BLaER1 (cell line): Measurements from ENCODE around the gene MAT2A.

ENCODE experiments used
- H3K27ac ChIP-seq: shearing (Covaris generic); formaldehyde crosslinking; 2 replicates; pipeline ENCODE4 v1.8.1; 2022
- H3K27me3 ChIP-seq: shearing (Covaris generic); formaldehyde crosslinking; 2 replicates; pipeline ENCODE4 v1.8.1; 2022
- H3K36me3 ChIP-seq: shearing (Covaris generic); formaldehyde crosslinking; 2 replicates; pipeline ENCODE4 v1.8.1; 2022
- H3K4me1 ChIP-seq: shearing (Covaris generic); formaldehyde crosslinking; 2 replicates; pipeline ENCODE4 v1.8.1; 2022
- H3K4me2 ChIP-seq: shearing (Covaris generic); formaldehyde crosslinking; 2 replicates; pipeline ENCODE4 v1.8.1; 2022
- H3K4me3 ChIP-seq: shearing (Covaris generic); formaldehyde crosslinking; 2 replicates; pipeline ENCODE4 v1.8.1; 2022
- H3K9ac ChIP-seq: shearing (Covaris generic); formaldehyde crosslinking; 2 replicates; pipeline ENCODE4 v1.8.1; 2022
- H3K9me3 ChIP-seq: shearing (Covaris generic); formaldehyde crosslinking; 2 replicates; pipeline ENCODE4 v1.8.1; 2022
- H4K20me1 ChIP-seq: shearing (Covaris generic); formaldehyde crosslinking; 2 replicates; pipeline ENCODE4 v1.8.1; 2022
- Cebpa-rat ChIP-seq: shearing (Covaris generic); IDR thresholded peaks from 2 replicates; pipeline ENCODE4 v1.8.1; 2022

Gene MAT2A

GRCh38 chr2:85577386-85578242, 38.6 kb downstream of the MAT2A start, which contains the start of gene VAMP8:
TSS of gene VAMP8 (plus strand) at chr2:85577586. CDS start at chr2:85577647, 61 bp downstream.
- no peaks in the 10 kb centered on the region for H4K20me1 ChIP-seq
- no peaks in the 10 kb centered on the region for H3K9me3 ChIP-seq
- no peaks in the 10 kb centered on the region for H3K27me3 ChIP-seq
- H3K27ac ChIP-seq = peak within 1 kb of the TSS; percentile 95
- no peak for TF ChIP-seq Cebpa-rat
- H3K4me1 ChIP-seq = peaks cover 68% of the 10 kb centered on the region
- H3K4me3 ChIP-seq = peak within 1 kb of the TSS; percentile 53
- no peaks in the 10 kb centered on the region; the same call in 1 of the 2 replicates for H3K36me3 ChIP-seq
- H3K4me2 ChIP-seq = peak within 1 kb of the TSS; percentile 92
- H3K9ac ChIP-seq = peak within 1 kb of the TSS; percentile 79

GRCh38 chr2:85578243-85579180, 39.5 kb downstream of the MAT2A start:
- peak overlapping the region; percentile 79 for H3K9ac ChIP-seq
- H3K27me3 ChIP-seq = no peaks in the 10 kb centered on the region
- peak overlapping the region; percentile 95 for H3K27ac ChIP-seq
- no peaks in the 10 kb centered on the region for H3K9me3 ChIP-seq
- no peaks in the 10 kb centered on the region for H4K20me1 ChIP-seq
- peaks cover 77% of the 10 kb centered on the region for H3K4me1 ChIP-seq
- no peaks in the 10 kb centered on the region; the same call in 1 of the 2 replicates for H3K36me3 ChIP-seq
- H3K4me3 ChIP-seq = peak overlapping the region; percentile 53
- H3K4me2 ChIP-seq = peak overlapping the region; percentile 92
- no peak for TF ChIP-seq Cebpa-rat

- Histone ChIP-seq H3K36me3 (no peaks in the 10 kb centered on the region; the same call in 1 of the 2 replicates), H4K20me1 (no peaks in the 10 kb centered on the region), H3K9me3 (no peaks in the 10 kb centered on the region), H3K4me1 (peaks cover 82% of the 10 kb centered on the region), H3K4me3 (peak overlapping the region; percentile 53), H3K4me2 (peak overlapping the region; percentile 92), H3K9ac (peak overlapping the region; percentile 79), H3K27me3 (no peaks in the 10 kb centered on the region), H3K27ac (peak overlapping the region; percentile 95)
- TF ChIP-seq Cebpa-rat = no peak
These were observed 40.4 kb downstream of the MAT2A start for GRCh38 chr2:85579266-85579935.

DNA sequence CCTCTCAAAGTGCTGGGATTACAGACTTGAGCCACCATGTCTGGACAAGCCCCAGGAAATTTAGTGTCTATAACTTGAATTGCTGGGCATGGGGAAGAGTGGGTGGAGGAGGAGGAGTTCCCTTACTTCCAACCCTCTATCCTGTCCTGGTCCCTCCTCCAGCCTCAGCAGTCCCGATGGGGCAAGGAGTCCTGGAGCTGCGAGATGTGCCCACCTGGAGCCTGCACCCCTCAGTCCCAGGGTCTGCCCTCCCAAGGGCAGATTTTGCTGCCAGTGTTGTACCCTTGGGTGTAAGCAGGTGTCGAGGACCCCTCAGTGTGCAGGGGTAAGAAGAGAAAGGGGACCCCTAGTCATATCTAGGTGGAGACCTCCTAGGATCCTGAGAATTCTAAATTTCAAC, 41.2 kb downstream of the MAT2A start:
- Histone ChIP-seq H3K4me1 (peaks cover 87% of the 10 kb centered on the region), H4K20me1 (no peaks in the 10 kb centered on the region), H3K9me3 (no peaks in the 10 kb centered on the region), H3K9ac (peak overlapping the region; percentile 79), H3K4me3 (peak overlapping the region; percentile 53; the same call in 1 of the 2 replicates), H3K27me3 (no peaks in the 10 kb centered on the region), H3K27ac (peak overlapping the region; percentile 95), H3K4me2 (peak overlapping the region; percentile 92), H3K36me3 (no peaks in the 10 kb centered on the region; the same call in 1 of the 2 replicates)
- no peak for TF ChIP-seq Cebpa-rat

GRCh38 chr2:85582492-85582891, 43.5 kb downstream of the MAT2A start:
- H4K20me1 ChIP-seq = no peaks in the 10 kb centered on the region
- H3K9ac ChIP-seq = no peak overlapping the region
- no peak overlapping the region for H3K27ac ChIP-seq
- no peak for TF ChIP-seq Cebpa-rat
- H3K27me3 ChIP-seq = no peaks in the 10 kb centered on the region
- H3K4me2 ChIP-seq = peak overlapping the region; percentile 29; the same call in 1 of the 2 replicates
- H3K4me1 ChIP-seq = peaks cover 93% of the 10 kb centered on the region
- H3K4me3 ChIP-seq = no peak overlapping the region
- no peaks in the 10 kb centered on the region for H3K9me3 ChIP-seq
- H3K36me3 ChIP-seq = no peaks in the 10 kb centered on the region; the same call in 1 of the 2 replicates

GRCh38 chr2:85583667-85584353, 44.8 kb downstream of the MAT2A start:
- Histone ChIP-seq H3K27me3 (no peaks in the 10 kb centered on the region), H3K4me1 (peaks cover 93% of the 10 kb centered on the region), H3K4me2 (peak overlapping the region; percentile 99), H3K9ac (peak overlapping the region; percentile 83), H3K4me3 (peak overlapping the region; percentile 75), H3K27ac (peak overlapping the region; percentile 89), H3K36me3 (no peaks in the 10 kb centered on the region; the same call in 1 of the 2 replicates), H4K20me1 (no peaks in the 10 kb centered on the region), H3K9me3 (no peaks in the 10 kb centered on the region)
- TF ChIP-seq Cebpa-rat = 0 out of 2 replicates have a peak, but pooled peaks have one; percentile 31

GRCh38 chr2:85584354-85584856, 45.4 kb downstream of the MAT2A start, which contains the start of gene VAMP5:
TSS of gene VAMP5 (plus strand) at chr2:85584431. CDS start at chr2:85584491, 60 bp downstream.
- Histone ChIP-seq H3K4me1 (peaks cover 93% of the 10 kb centered on the region), H3K27ac (peak within 1 kb of the TSS; percentile 89), H3K9me3 (no peaks in the 10 kb centered on the region), H3K9ac (peak within 1 kb of the TSS; percentile 83), H4K20me1 (no peaks in the 10 kb centered on the region), H3K27me3 (no peaks in the 10 kb centered on the region), H3K4me3 (peak within 1 kb of the TSS; percentile 75), H3K4me2 (peak within 1 kb of the TSS; percentile 99), H3K36me3 (no peaks in the 10 kb centered on the region; the same call in 1 of the 2 replicates)
- no peak for TF ChIP-seq Cebpa-rat
